ENCODE data around the gene SIPA1L3.
"Not testable (repeated sequence)": the region's sequence is repeated elsewhere in the genome, so short reads cannot be mapped to it uniquely, and the experiment has no call there.

The SIPA1L3 gene

DNA sequence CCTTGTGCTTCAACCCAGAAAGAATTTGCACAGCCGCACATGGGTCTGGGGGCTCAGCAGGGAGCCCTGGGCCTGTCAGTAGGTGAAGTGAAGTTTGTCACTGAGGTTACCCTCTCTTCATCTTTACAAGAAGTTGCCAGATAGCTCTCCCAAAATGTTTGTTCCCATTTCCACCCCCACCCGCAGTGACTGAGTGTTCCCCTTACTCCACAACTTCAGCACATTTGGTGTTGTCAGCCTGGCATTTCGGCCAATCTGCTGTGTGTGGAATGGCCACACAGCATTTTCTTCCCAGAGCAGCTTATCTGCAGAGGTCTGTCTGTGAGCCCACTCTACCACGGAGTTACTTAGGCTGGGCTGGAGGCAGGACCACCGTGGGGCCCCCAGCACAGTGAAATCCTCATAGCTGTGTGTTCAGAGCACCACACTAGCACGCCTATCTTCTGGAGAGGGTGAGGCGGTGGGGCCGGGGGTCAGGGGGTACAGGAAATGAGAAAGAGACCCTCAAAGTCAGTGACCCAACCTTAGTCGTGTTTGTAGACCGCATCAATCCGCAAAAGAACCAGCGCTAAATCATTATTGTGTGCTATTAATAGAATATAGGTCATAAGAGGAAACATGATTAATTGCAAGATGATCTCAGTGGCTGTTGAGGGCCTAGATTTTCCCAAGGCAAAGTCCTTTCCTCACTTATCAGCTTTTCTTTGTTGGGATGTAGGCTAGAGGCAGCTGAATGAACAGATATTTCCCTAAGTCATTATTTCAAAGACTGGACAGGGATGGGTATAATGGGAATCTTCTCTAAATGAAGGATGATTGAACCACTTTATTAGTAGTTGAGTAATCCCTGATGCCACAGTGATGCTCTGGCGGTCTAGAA, 116.0 kb downstream of the SIPA1L3 start:
- peak; percentile 69 for DNase-seq

DNA sequence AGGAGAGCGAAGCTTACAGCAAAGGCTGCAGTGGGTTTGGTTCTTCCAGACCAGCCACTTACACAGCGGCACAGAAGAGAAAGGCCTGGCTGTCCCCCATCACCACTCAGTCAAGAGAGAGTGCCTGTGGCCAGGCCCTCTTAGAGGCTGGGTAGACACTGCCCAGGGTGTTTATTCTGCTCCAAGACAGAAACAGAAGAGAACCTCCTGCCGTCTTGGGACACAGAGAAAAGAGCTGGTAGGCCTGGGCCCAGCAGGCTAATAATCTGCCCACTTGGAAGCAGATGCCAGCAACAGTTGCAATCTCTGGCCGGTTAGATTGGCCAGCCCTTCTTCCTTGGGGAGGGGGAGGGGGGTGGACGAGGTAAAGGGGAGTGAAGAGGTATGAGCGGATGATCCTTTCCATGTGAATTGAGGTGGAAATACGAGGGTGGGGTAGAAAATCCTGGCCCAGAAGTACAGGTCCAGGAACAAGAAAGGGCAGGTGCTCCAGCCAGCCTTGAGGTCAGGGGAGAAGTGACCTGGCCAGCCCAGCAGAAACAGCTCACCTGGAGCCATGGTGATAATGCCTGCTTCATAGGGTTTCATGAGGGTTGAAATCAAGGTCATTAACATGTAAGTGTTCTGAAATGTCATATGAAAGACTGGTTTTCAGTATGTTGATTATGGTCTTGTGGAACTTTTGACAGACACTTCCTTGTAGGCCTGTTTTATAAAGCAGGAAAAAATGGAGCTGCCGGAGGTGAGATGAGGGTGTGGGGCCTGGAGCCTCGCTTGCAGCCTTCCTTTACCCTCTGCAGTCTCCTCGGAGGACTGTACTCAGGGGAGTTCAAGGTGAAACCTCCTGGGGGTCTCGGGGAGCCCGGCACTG, 116.9 kb downstream of the SIPA1L3 start:
- no peak for DNase-seq

DNA sequence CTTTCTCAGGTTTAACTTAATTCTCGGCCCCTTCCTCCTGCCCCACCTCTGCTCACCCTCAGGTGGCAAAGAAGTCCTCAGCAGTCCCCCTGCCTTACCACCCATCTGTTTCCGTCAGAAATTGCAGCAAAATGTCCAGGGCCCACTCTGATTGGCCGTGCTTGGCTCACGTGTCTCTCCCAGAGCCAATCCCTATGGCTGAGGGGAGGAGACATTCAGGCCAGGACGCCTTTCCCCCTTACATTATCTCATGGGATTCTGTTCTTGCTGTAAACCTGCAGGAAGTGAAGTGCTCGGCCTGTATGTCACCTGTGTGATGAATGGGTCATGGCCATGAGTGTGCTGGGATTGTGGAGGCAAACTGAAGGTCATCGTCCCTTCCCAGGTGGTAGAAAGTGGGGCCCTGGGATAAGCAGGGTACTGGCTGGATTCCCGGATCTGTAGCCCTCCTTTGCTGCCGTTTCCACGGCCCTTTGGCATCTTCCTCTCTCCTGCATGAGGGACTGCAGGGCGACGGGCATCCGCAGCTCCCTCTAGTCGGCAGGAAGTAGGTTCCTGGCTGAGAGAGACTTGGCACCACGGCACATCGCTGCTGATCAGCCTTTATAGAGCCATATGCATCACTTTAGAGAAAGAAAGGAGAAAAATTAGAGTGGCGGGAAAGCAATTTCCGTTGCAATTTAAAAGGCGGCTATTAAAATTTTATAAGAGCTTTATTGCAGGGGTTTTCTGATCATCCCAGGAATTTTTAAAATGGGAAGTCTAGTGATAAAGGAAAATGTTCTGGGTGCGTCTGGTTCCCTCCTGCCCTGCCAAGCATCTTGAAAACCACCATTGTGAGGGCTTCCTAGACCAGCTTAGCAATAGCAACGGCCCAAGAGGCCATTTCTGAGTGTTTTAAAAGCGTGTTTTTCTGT, 118.2 kb downstream of the SIPA1L3 start:
- peak; percentile 95 for DNase-seq

DNA sequence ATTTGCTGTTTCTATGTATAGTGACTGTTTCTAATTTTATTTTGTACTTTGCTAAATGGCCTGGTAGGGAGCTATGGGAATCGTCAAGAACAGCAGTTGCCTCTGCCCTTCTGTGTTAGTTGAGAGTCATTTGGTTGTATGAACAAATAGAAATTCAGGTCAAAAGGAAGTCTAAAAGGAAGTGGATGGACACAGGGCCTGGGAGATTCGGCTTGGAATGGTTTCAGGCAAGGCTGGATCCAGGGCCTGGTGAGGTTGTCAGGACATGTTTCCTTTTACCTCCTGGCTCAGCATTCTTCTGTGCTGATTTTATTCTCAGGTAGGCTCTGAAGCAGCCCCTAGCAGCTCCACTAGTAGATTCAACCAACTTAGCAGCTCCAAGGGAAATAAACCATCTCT, 118.9 kb downstream of the SIPA1L3 start:
- no peak for DNase-seq

DNA sequence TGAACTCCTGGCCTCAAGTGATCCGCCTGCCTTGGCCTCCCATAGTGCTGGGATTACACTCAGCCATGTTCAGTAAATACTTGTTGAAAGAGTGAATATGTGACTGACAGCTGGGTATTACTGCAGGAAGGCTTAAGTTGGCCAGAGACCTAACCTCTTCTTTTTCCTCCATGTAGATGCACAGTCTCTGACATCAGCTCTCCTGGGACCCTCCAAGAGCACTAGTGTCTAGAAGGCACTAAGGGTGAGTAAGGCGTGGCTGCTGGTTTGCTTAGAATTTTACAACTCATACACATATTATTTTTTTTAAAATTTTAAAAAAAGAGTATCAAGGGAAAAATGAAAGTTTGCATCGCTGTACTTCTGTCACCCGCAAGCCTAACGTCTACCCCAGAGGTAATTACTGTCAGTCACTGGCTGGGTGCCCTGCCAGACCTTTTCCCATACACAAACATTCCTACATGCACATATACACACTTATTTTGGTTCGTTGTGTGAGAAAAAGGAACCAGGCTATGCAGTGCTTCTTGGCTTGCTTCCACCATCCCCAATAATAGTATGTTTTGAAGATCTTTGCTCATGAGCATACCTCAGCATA, 122.0 kb downstream of the SIPA1L3 start:
- no peak for DNase-seq

DNA sequence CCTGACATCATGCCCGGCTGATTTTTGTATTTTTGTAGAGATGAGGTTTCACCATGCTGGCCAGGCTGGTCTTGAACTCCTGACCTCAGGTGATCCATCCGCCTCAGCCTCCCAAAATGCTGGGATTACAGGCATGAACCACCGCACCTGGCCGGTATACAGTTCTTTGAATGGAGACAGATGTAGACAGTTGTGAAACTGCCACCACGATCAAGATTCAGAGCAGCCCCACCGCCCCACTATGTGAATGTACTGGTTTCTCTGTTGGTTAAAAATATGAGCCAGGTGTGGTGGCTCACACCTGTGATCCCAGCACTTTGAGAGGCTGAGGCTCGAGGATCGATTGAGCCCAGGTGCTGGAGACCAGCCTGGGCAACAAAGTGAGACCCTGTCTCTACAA, 123.0 kb downstream of the SIPA1L3 start:
- DNase-seq = not testable (repeated sequence)

DNA sequence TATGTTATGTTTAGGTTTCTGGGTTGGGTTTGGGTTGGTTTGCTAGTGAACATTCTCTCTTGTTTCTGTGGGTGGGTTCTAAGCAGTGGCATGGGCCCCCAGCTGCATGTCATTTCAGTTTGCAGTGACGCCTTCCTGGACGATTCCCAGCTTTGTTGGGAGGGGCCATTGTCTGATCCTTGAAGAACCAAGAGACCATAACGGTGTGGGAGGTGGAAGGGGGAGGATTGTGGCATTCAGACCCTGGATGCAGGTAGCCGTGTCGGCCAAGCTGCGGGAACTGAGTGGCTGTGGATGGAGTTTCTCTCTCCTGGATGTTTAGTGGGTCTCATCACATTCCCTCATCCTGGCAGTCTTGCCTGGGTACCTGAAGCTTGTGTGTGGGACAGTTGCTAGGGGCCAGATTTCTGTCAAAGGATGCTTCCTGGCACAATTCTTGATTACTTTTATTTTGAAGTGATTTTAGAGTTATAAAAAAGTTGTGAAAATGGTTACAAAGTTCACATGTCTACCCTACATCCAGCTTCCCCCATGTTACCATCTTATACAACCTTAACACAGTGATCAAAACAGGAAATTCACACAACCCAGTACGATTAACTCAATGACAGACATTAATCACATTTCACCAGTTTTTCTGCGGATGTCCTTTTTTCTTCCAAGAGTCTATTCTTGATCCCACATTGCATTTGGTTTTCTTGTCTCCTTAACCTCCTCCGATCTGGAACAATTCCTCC, 123.8 kb downstream of the SIPA1L3 start:
- no peak for DNase-seq

DNA sequence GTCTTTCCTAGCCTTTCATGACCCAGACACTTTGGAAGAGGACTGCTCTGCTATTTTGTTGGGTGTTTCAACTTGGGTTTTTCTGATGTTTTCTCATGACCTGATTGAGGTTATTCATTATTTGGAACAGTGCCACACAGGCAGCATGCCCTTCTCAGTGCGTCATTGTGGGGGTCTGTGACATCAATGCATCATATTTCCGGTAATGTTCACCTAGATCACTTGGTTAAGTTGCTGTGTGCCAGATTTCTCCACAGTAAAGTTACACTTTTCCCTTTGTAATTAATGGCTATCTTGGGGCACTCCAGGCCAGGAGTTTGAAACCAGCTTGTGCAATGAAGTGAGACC, 124.4 kb downstream of the SIPA1L3 start:
- no peak for DNase-seq

DNA sequence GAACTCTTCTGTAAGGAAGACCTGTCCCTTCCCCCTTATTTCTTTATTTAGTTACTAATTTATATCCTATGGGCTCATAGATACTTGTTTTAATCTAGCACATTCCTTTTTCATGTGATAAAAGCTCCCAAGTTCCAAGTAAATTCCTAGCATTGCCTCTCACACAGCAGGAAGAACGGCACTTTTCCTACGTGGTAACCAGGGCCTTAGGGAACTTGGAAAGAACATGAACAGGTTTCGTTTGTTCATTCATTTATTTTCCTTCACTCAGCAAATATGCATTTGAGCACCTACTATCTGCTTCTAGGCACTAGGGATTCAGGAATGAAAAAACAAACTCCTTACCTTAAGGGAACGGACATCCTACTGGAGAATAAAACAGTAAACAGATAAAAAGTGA, 125.1 kb downstream of the SIPA1L3 start:
- DNase-seq = no peak

DNA sequence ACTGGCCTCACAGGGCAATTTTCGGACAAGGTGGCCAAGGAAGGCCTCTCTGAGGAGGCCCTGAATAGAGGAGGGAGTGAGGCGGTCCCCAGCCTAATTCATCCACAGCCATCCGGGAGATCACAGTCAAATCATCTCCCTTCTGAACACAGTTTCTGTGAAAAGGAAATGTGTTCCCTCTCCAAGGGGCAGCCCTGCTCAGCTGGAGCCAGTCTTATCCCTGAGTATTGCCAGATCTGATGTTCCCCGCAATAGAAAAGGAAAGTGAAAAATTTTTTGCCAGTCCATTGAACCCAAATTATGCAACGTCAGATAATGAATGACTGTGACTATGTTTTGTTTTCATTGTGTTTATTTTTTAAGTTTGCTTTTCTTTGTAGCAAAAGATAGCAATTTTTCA, 125.9 kb downstream of the SIPA1L3 start:
- DNase-seq = no peak

DNA sequence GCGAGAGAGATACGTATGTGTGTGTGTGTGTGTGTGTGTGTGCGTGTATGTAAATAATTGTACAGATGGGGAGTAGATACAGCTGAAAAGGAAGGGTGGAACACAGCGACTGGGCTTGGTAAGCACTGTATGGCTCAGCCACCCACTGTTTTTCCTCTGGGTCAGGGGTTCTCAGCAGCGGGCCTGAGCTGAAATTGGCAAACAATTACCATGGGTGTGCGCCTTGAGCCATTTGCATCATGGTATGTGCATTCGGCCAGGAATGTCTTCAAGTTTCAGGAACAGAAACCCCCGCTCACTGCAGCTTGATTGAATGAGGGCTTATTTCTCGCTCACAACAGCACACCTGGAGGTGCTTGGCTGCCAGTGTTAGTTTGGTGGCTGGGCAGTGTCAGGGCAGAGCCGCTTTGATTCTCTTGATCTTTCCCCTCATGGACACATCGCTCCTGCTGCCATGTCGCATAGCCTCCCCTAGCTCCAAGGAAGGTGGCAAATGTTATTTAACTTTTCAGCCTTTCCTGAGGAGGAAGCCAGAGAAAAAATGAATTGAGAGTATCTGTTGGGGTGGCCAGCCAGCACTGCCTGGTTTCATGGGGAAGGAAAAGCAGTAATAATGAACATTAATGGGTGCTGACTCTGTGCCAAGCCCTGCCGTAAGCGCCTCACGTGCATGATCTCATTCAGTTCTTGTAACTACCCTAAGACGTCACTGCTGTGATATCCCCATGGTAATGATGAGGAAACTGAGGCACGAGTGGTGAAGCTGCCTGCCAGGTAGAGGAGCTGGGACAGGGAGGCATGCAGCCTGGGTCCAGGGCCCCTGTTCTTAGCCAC, 126.9 kb downstream of the SIPA1L3 start:
- peak; percentile 90 for DNase-seq

DNA sequence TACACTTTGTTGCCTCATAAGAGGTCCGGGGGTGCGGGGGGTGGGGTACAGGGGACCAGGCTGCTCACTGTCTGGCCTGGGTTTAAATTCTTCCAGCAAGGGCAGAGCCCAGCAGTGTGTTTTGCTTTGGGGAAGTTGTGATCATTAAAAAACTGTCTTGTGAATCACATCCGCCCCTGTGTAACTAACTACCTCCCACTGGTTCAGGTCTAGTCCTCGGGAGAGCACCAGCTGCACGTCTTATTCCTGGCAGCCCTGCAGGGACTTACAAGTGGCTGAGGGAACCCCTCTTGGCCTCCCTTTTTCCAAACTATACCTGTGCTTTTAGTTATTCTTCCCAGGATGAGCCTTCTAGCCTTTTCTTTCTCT, 127.5 kb downstream of the SIPA1L3 start:
- no peak for DNase-seq

DNA sequence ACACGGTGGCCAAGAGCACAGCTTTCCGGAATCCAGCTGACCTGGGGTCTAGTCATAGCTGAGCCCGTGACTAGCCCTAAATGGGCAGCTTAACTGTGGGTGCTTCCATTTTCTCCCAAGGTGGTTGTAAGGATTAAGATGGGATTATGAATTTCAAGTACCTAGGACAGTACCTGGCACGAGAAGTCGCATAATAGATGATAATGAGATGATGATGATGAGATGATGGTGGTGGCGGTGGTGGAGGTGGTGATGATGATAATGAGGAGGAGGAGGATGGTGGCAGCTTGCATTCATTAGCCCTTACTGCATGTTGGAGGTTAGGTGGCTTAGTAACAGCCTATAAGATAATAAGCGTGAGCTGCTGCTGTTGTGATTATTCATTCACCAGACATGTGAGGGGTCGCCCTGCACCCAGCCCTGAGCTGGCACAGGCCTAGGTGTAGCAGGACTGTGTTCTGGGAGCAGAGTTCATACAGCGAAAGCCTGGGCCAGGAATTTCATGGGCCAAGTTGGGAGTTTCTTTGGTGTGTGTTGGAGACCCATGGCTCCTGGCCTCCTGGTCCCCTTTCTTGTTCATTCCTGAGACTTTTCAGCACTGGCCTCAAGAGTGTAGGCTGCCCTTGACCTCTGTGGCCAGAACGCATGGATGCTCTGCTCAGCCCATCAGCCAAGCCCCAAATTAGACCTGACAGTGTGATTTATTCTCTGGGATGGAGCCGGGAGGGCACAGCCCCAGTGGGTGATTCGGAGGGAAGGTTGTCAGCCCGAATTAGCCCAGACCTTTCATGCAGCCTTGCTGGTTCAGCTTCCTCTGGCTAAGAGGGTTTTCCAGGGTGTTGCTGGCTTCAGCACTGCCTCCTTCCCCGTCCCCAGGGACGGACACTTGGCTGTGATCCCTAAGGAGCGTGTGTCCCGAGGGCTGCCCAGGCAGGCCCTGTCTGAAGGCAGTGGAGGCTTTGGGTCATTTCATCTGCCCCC, 128.8 kb downstream of the SIPA1L3 start:
- DNase-seq = peak; percentile 64

DNA sequence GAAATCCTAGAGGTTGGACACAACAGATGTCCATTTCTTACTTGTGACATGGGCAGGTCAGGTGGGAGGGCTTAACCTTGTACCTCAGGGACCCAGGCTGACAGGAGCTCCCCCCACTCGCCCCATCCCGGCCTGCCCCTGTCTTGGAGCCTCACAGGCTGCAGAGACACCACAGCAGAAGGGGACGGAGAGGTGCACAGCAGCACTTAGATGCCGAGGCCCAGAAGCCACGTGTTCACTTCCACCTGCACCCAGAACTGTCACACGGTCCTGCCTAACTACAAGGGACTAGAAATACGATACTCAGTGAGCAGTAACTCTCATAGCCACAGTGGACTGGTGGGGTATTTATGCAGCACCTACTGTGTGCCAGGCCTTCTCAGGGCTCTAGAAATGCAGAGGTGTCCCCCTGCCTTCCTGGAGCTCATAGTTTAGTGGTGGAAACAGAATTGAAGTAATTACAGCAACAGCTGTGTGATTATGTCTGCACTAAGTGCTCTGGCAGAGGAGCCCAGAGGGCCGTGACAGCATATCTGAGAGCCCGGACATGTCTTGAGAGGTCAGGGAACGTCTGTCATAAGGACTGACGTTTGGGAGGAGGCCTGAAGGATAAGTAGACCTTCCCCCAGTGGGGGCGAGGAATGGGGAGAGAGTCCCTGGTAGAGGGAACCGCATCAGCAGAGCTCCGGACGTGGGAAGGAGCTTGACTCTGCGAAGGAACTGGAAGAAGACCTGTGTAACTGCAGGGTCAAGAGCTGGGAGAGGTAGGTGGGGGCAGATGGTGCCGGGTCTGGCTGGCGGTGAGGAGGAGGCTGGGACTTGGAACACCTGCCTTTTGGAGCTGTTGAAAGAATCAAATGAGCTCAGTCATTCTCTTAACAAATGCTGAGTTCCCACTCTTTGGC, 130.0 kb downstream of the SIPA1L3 start:
- DNase-seq = peak; percentile 89

DNA sequence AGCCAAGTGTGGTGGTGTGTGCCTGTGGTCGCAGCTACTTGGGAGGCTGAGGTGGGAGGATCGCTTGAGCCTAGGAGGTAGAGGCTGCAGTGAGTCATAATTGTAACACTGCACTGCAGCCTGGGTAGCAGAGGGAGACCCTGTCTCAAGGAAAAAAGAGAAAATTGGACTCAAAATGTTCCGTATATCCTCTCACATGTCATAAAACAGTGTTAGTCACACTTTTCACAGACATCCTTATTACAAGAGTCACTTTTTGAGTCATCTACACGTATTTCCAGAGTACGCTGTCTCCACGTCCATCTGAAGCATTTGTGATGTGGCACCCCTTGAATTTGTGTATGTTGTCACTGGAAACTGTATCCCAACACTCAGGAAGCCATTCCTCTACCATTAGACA, 133.0 kb downstream of the SIPA1L3 start:
- no peak for DNase-seq

DNA sequence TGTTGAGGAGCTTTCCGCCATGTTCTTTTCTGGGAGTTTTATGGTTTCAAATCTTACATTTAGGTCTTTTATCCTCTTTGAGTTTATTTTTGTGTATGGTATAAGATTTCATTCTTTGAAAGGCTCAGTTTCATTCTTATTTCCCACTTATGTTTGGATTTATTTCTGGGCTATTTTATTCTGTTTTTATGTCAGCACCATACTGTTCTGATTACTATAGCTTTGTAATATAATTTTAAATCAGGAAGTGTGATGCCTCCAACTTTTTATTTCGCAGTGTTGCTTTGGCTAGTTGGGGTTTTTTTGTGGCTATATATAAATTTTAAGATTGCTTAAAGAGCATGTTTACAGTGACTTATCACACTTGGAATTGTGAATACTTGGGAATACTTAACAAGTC, 135.1 kb downstream of the SIPA1L3 start:
- DNase-seq = no peak

DNA sequence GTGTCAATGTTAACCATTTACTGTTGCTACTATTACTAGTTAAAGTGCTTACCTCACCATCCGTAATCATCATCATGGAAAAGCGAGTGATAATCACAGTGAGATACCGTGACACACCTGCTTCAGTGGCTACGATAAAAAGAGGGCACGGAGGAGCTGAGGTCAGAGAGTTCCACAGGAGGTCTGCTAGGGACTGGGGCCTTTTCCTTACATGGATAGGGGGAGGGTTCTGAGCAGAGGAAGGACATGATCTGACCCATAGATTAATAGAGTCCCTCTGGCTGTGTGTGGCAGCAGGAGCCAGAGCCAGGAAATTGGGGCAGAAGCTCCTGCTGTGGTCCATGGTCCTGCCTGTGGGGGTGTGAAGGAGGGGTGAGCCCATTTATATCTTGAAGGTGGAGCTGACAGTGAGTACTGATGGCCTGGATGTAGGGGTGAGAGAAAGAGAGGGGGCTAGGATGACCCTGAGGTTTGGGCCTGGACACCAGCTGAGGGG, 136.7 kb downstream of the SIPA1L3 start:
- no peak for DNase-seq

Data from NCI-H2227 treated with DMSO at 0.1 percent for 48 hours (cell line).